Adipose tissue (tissue), 3 donors: ENCODE data around the gene CAB39L. TPM values are rescaled to one million over a fixed set of nuclear protein-coding genes. Genes with fewer than 3 reads are reported as not detected.
A peak's percentile ranks its signal among the peaks of the same experiment; 100 is the strongest.
"Not testable (repeated sequence)": the region's sequence is repeated elsewhere in the genome, so short reads cannot be mapped to it uniquely, and the experiment has no call there.

Source experiments
- H3K27ac ChIP-seq: one replicate; pipeline ENCODE4 v1.5.1; 2013; ENCODE audit warnings: low read depth, low read length
- WGBS, 3 donors: extraction: QIAGEN DNeasy Blood & Tissue Kit; methylation state at CpG; one replicate each; pipeline ENCODE4 v1.1.7; 2013; 5-methylcytosine and 5-hydroxymethylcytosine counted together
- polyA plus RNA-seq, 3 donors: library from polyadenylated mRNA; stranded (reverse); fragments of 200-250 nt; gene quantifications; one replicate each; pipeline ENCODE4 v1.2.3, GENCODE V29; 2013
- donor health status: healthy with polysubstance abuse.
- donor health status: Bipolar disorder and iron deficiency.
- donor health status: healthy.

The CAB39L gene
- polyA plus RNA-seq, 3 donors, result 3.8 to 22.6 (median 6.1) TPM

- not testable (repeated sequence) for H3K27ac ChIP-seq
- WGBS, 3 donors, result 91 to 95% (median 92%) methylated on average over 3 of the region's 3 CpGs
Observed at GRCh38 chr13:49327145-49327544, 116.7 kb downstream of the CAB39L start.

GRCh38 chr13:49326222-49326917, 117.5 kb downstream of the CAB39L start:
- no peak overlapping the region for H3K27ac ChIP-seq
- WGBS, 3 donors, result 68 to 86% (median 73%) methylated on average over 7 of the region's 7 CpGs

GRCh38 chr13:49323344-49323743, 120.5 kb downstream of the CAB39L start:
- H3K27ac ChIP-seq, result no peak overlapping the region
- 93 to 94% (median 94%) methylated on average over 7 of the region's 7 CpGs for WGBS, 3 donors

- 96 to 98% (median 97%) methylated on average over 2 of the region's 2 CpGs for WGBS, 3 donors
- H3K27ac ChIP-seq, result no peak overlapping the region
Observed at GRCh38 chr13:49322702-49323101, 121.2 kb downstream of the CAB39L start.

GRCh38 chr13:49320975-49321374, 122.9 kb downstream of the CAB39L start:
- 91 to 94% (median 93%) methylated on average over 2 of the region's 2 CpGs for WGBS, 3 donors
- no peak overlapping the region for H3K27ac ChIP-seq

GRCh38 chr13:49319951-49320350, 123.9 kb downstream of the CAB39L start:
- no peak overlapping the region for H3K27ac ChIP-seq

GRCh38 chr13:49319551-49319950, 124.3 kb downstream of the CAB39L start:
- no peak overlapping the region for H3K27ac ChIP-seq

More at GRCh38 chr13:49319951-49320350, 123.9 kb downstream of the CAB39L start:
- 71 to 76% (median 75%) methylated on average over 2 of the region's 2 CpGs for WGBS, 3 donors

GRCh38 chr13:49315756-49316482, 127.9 kb downstream of the CAB39L start:
- no peak overlapping the region for H3K27ac ChIP-seq
- 97 to 100% (median 98%) methylated on average over 5 of the region's 5 CpGs for WGBS, 3 donors

- no peak overlapping the region for H3K27ac ChIP-seq
- 91 to 94% (median 93%) methylated on average over 3 of the region's 3 CpGs for WGBS, 3 donors
Observed at GRCh38 chr13:49315036-49315565, 128.8 kb downstream of the CAB39L start.

GRCh38 chr13:49314344-49314882, 129.5 kb downstream of the CAB39L start:
- no peak overlapping the region for H3K27ac ChIP-seq
- WGBS, 3 donors, result 73 to 86% (median 78%) methylated on average over 6 of the region's 6 CpGs

- H3K27ac ChIP-seq, result no peak overlapping the region
- WGBS, 3 donors, result 95 to 99% (median 97%) methylated on average over 6 of the region's 6 CpGs
Observed at GRCh38 chr13:49311816-49312215, 132.0 kb downstream of the CAB39L start.

GRCh38 chr13:49310251-49310650, 133.6 kb downstream of the CAB39L start:
- WGBS, 3 donors, result 94 to 96% (median 95%) methylated on average over 3 of the region's 3 CpGs
- H3K27ac ChIP-seq, result no peak overlapping the region

- 31 to 68% (median 65%) methylated on average over 11 of the region's 11 CpGs for WGBS, 3 donors
Observed at GRCh38 chr13:49308921-49309408, 134.9 kb downstream of the CAB39L start.

GRCh38 chr13:49308097-49308875, 135.6 kb downstream of the CAB39L start:
- 14 to 52% (median 49%) methylated on average over 7 of the region's 7 CpGs for WGBS, 3 donors
- peak overlapping the region; percentile 17 for H3K27ac ChIP-seq

More at GRCh38 chr13:49308921-49309408, 134.9 kb downstream of the CAB39L start:
- peak overlapping the region; percentile 1 for H3K27ac ChIP-seq

- WGBS, 3 donors, result 73 to 91% (median 73%) methylated on average over 6 of the region's 6 CpGs
Observed at GRCh38 chr13:49307365-49307764, 136.5 kb downstream of the CAB39L start.

GRCh38 chr13:49305792-49306425, 138.0 kb downstream of the CAB39L start:
- WGBS, 3 donors, result 78 to 84% (median 81%) methylated on average over 15 of the region's 15 CpGs
- H3K27ac ChIP-seq, result no peak overlapping the region

More at GRCh38 chr13:49307365-49307764, 136.5 kb downstream of the CAB39L start:
- H3K27ac ChIP-seq, result no peak overlapping the region

- WGBS, 3 donors, result 89 to 90% (median 90%) methylated on average over 25 of the region's 25 CpGs
- no peak overlapping the region for H3K27ac ChIP-seq
Observed at GRCh38 chr13:49304763-49305700, 138.8 kb downstream of the CAB39L start.
